ENCODE results near the gene LGR6.

GRCh38 chr1:202357506-202357905 lies 163.9 kb downstream of the LGR6 start:
- TF ChIP-seq, protein P1, sequence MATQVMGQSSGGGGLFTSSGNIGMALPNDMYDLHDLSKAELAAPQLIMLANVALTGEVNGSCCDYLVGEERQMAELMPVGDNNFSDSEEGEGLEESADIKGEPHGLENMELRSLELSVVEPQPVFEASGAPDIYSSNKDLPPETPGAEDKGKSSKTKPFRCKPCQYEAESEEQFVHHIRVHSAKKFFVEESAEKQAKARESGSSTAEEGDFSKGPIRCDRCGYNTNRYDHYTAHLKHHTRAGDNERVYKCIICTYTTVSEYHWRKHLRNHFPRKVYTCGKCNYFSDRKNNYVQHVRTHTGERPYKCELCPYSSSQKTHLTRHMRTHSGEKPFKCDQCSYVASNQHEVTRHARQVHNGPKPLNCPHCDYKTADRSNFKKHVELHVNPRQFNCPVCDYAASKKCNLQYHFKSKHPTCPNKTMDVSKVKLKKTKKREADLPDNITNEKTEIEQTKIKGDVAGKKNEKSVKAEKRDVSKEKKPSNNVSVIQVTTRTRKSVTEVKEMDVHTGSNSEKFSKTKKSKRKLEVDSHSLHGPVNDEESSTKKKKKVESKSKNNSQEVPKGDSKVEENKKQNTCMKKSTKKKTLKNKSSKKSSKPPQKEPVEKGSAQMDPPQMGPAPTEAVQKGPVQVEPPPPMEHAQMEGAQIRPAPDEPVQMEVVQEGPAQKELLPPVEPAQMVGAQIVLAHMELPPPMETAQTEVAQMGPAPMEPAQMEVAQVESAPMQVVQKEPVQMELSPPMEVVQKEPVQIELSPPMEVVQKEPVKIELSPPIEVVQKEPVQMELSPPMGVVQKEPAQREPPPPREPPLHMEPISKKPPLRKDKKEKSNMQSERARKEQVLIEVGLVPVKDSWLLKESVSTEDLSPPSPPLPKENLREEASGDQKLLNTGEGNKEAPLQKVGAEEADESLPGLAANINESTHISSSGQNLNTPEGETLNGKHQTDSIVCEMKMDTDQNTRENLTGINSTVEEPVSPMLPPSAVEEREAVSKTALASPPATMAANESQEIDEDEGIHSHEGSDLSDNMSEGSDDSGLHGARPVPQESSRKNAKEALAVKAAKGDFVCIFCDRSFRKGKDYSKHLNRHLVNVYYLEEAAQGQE (IDR thresholded peaks at IDR 0.05; ENCODE audit: unreplicated experiment), result no peak
- TF ChIP-seq, protein P2, sequence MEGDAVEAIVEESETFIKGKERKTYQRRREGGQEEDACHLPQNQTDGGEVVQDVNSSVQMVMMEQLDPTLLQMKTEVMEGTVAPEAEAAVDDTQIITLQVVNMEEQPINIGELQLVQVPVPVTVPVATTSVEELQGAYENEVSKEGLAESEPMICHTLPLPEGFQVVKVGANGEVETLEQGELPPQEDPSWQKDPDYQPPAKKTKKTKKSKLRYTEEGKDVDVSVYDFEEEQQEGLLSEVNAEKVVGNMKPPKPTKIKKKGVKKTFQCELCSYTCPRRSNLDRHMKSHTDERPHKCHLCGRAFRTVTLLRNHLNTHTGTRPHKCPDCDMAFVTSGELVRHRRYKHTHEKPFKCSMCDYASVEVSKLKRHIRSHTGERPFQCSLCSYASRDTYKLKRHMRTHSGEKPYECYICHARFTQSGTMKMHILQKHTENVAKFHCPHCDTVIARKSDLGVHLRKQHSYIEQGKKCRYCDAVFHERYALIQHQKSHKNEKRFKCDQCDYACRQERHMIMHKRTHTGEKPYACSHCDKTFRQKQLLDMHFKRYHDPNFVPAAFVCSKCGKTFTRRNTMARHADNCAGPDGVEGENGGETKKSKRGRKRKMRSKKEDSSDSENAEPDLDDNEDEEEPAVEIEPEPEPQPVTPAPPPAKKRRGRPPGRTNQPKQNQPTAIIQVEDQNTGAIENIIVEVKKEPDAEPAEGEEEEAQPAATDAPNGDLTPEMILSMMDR (conservative IDR thresholded peaks at IDR 0.05; ENCODE audit: low read depth in 2 of 2), result no peak
- no peak for TF ChIP-seq EZH2phosphoT487 (IDR thresholded peaks at IDR 0.05; ENCODE audit: unreplicated experiment)
- no peak for TF ChIP-seq EZH2 (IDR thresholded peaks at IDR 0.05; ENCODE audit: low read depth, unreplicated experiment)
- no peak for TF ChIP-seq POLR2AphosphoS5 (IDR thresholded peaks at IDR 0.05; ENCODE audit: low read depth)
- no peak for TF ChIP-seq CREB1 (CRISPR knock-in tag; IDR thresholded peaks at IDR 0.05; ENCODE audit: low read depth)
- TF ChIP-seq JUNB (IDR thresholded peaks at IDR 0.05; ENCODE audit: unreplicated experiment), result no peak
- TF ChIP-seq STAT1 (IDR thresholded peaks at IDR 0.05; ENCODE audit: unreplicated experiment), result no peak
- no peak for TF ChIP-seq NANOG (IDR thresholded peaks at IDR 0.05; ENCODE audit: borderline replicate concordance)

All from GM23338 (cell line).